ENCODE results near the gene TANGO2. TPM values are rescaled to one million over a fixed set of nuclear protein-coding genes. Genes with fewer than 3 reads are reported as not detected.

TANGO2 gene
- total and polyA plus RNA-seq, 12 donors = 25.1 to 87.0 (median 43.5) TPM

DNA sequence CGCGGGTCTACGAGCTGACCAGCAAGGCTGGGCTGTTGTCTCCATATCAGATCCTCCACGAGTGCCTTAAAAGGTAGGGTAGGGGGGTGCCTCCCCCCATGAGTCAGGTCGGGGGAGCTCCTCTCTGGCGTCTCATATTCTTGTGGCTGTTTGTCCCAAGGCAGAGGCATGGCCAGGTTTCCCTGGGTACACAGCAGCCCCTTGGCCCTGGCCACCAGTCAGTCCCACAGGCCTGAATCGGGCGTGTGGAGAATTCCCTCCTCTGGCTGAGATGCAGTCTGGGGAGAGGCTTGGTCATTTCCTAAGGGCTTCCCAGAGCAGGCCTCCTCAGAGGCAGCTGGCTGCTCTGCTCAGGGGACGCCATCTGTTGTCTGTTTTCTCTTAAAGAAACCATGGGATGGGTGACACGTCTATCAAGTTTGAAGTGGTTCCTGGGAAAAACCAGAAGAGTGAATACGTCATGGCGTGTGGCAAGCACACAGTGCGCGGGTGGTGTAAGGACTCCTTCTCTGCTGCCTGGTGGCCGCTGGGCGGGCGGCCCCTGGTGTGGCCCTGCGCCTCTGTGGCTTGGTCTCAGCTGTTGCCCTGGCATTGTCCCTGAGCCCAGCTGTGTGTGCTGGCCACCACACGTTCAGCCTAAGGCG is 85.4 kb downstream of the TANGO2 start:
- no peak for DNase-seq
- Histone ChIP-seq H3K4me1 (replicated peaks in 1 of 2) (no peaks in the 10 kb centered on the region), H3K4me3 (no peak overlapping the region), H3K27ac (no peak overlapping the region), H3K27me3 (no peaks in the 10 kb centered on the region), H3K9me3 (replicated peaks in 1 of 3) (no peaks in the 10 kb centered on the region), H3K36me3 (replicated peaks in 1 of 2) (peaks cover 0 to 90% of the 10 kb centered on the region in 2 donors)
- intact Hi-C loops (cut with DNase I) = loop anchor here in 1 of 2 donors (2.0 kb wide), 1 partner anchor 36 kb away; no protein-coding TSS in a partner anchor
- WGBS, 4 donors = 86 to 96% (median 90%) methylated on average over 8 to 20 of the region's 20 CpGs
- TF ChIP-seq, protein P1, sequence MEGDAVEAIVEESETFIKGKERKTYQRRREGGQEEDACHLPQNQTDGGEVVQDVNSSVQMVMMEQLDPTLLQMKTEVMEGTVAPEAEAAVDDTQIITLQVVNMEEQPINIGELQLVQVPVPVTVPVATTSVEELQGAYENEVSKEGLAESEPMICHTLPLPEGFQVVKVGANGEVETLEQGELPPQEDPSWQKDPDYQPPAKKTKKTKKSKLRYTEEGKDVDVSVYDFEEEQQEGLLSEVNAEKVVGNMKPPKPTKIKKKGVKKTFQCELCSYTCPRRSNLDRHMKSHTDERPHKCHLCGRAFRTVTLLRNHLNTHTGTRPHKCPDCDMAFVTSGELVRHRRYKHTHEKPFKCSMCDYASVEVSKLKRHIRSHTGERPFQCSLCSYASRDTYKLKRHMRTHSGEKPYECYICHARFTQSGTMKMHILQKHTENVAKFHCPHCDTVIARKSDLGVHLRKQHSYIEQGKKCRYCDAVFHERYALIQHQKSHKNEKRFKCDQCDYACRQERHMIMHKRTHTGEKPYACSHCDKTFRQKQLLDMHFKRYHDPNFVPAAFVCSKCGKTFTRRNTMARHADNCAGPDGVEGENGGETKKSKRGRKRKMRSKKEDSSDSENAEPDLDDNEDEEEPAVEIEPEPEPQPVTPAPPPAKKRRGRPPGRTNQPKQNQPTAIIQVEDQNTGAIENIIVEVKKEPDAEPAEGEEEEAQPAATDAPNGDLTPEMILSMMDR (IDR thresholded peaks at IDR 0.05) = no peak
- TF ChIP-seq POLR2A (IDR thresholded peaks at IDR 0.05) = no peak

DNA sequence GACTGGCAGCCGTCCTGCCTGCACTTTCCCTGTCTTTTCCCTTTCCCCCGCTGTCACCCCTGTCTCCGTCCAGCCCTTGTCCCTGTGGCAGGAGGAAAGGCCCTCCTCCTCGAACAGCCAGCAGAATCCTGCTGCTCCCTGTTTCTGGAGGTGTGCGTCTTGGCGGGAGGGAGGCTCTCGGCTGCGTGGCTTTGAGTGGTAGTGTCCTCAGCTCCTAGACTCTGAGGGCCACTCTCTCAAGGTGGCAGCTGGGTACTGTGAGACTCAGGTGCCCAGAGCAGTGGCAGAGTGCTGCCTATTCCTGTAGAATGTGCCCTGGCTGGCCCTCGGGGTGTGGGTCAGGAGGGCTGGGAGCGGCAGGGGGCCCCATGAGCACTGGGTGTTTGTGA is 85.9 kb downstream of the TANGO2 start:
- WGBS, 4 donors = 90 to 96% (median 93%) methylated on average over 8 to 10 of the region's 10 CpGs
- intact Hi-C loops (cut with DNase I) = loop anchor here in 1 of 2 donors (2.0 kb wide), 1 partner anchor 36 kb away; no protein-coding TSS in a partner anchor
- DNase-seq = no peak
- no peak for TF ChIP-seq POLR2A (IDR thresholded peaks at IDR 0.05)
- TF ChIP-seq, protein P1 (IDR thresholded peaks at IDR 0.05) = no peak
- Histone ChIP-seq H3K27me3 (no peaks in the 10 kb centered on the region), H3K4me1 (replicated peaks in 1 of 2) (no peaks in the 10 kb centered on the region), H3K9me3 (replicated peaks in 1 of 3) (no peaks in the 10 kb centered on the region), H3K36me3 (replicated peaks in 1 of 2) (peaks cover 0 to 88% of the 10 kb centered on the region in 2 donors), H3K27ac (no peak overlapping the region), H3K4me3 (no peak overlapping the region)

DNA sequence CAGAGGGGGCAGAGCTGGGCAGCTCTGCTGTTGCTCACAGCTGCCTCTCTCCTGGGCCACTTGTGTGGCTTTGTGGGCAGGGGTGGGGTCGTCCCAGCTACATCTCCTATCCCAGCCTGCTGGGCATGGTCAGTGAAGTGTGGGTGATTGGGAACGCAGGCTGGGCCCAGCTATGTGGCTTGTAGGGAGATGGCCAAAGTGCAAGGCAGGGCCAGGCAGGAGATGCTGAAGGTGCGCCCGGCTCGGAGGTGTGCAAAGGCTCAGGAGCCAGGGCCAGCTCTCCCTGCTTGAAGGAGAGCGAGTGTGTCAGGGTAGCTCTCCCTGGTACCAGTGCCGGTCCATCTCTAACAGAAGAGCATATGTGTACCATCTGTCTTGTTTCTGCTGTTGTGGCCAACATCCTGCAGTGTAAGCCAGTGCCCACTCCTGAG is 86.6 kb downstream of the TANGO2 start:
- 90 to 100% (median 93%) methylated on average over 6 to 7 of the region's 7 CpGs for WGBS, 4 donors
- intact Hi-C loops (cut with DNase I) = loop anchor here in 1 of 2 donors (2.0 kb wide), 1 partner anchor 37 kb away; no protein-coding TSS in a partner anchor
- peaks cover 0 to 88% of the 10 kb centered on the region in 2 donors for H3K36me3 ChIP-seq (replicated peaks in 1 of 2)

More for the DNA sequence above, 86.6 kb downstream of the TANGO2 start:
- Histone ChIP-seq H3K4me3 (no peak overlapping the region), H3K9me3 (replicated peaks in 1 of 3) (no peaks in the 10 kb centered on the region), H3K27me3 (no peaks in the 10 kb centered on the region), H3K4me1 (replicated peaks in 1 of 2) (no peaks in the 10 kb centered on the region), H3K27ac (no peak overlapping the region)
- no peak for DNase-seq
- TF ChIP-seq, protein P1 (IDR thresholded peaks at IDR 0.05) = no peak
- TF ChIP-seq POLR2A (IDR thresholded peaks at IDR 0.05) = no peak

All from adrenal gland (tissue), 12 donors.